ENCODE results near the gene PDK3. TPM values are rescaled to one million over a fixed set of nuclear protein-coding genes. Genes with fewer than 3 reads are reported as not detected.
A peak's percentile ranks its signal among the peaks of the same experiment; 100 is the strongest.

The PDK3 gene
- total RNA-seq, 1 donor from 2014 or later = 31.1 TPM

DNA sequence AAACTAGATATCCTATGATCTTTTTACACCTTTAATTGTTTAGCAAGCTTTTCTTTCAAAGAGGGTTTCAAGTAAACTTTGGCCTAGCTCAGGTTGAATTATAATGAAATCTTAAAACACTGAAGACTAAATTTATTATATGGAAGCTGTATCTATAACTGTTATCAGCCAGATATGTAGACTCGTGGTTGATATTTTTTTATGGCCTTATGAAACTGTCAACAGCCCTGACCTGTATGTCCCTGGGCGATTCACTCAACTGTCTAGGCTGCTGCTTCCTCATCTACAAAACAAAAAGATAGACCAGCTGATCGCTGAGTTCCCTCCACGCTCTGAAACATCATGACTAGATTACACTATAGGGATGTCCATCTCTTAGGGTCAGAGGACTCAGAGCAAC lies 21.2 kb upstream of the PDK3 start:
- no peaks in the 10 kb centered on the region for H3K27me3 ChIP-seq
- peak overlapping the region; percentile 48 for H3K27ac ChIP-seq
- H3K9me3 ChIP-seq = no peaks in the 10 kb centered on the region
- TF ChIP-seq, protein P1, sequence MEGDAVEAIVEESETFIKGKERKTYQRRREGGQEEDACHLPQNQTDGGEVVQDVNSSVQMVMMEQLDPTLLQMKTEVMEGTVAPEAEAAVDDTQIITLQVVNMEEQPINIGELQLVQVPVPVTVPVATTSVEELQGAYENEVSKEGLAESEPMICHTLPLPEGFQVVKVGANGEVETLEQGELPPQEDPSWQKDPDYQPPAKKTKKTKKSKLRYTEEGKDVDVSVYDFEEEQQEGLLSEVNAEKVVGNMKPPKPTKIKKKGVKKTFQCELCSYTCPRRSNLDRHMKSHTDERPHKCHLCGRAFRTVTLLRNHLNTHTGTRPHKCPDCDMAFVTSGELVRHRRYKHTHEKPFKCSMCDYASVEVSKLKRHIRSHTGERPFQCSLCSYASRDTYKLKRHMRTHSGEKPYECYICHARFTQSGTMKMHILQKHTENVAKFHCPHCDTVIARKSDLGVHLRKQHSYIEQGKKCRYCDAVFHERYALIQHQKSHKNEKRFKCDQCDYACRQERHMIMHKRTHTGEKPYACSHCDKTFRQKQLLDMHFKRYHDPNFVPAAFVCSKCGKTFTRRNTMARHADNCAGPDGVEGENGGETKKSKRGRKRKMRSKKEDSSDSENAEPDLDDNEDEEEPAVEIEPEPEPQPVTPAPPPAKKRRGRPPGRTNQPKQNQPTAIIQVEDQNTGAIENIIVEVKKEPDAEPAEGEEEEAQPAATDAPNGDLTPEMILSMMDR (IDR thresholded peaks at IDR 0.05) = no peak
- intact Hi-C loops (cut with DNase I) = no loop called here
- no peak for DNase-seq (ENCODE audit: low spot score in 2 of 2)
- peaks cover 0 to 8% of the 10 kb centered on the region in 2 donors for H3K4me1 ChIP-seq
- H3K4me3 ChIP-seq = no peak overlapping the region
- no peaks in the 10 kb centered on the region for H3K36me3 ChIP-seq

DNA sequence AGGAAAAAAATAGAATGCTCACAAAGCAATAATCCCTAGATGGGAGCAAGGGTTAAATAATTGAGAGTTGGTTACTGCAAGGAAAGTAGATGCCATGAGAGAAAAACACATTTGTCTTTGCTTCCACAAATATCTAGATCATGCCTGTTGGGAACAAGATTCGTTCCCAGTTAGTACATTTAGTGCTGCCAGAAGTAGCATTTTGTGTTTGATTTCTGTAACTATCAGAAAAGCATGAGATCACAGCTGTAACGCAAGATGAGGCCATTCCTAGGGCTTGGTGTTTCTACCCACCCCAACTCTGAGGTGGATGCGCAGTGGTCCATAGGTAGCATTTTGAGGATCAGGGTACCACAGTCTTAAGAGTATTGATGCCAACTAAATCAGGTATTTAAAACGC lies 20.4 kb upstream of the PDK3 start:
- TF ChIP-seq, protein P1 (IDR thresholded peaks at IDR 0.05) = no peak
- no peaks in the 10 kb centered on the region for H3K36me3 ChIP-seq
- no peaks in the 10 kb centered on the region for H3K27me3 ChIP-seq
- no peak for DNase-seq (ENCODE audit: low spot score in 2 of 2)
- intact Hi-C loops (cut with DNase I) = loop anchor here (5.0 kb wide), 1 partner anchor 47 kb away; no protein-coding TSS in a partner anchor
- H3K4me1 ChIP-seq = peaks cover 0 to 14% of the 10 kb centered on the region in 2 donors
- H3K9me3 ChIP-seq = no peaks in the 10 kb centered on the region
- H3K27ac ChIP-seq = peak overlapping the region; percentile 33 to 48
- no peak overlapping the region for H3K4me3 ChIP-seq

DNA sequence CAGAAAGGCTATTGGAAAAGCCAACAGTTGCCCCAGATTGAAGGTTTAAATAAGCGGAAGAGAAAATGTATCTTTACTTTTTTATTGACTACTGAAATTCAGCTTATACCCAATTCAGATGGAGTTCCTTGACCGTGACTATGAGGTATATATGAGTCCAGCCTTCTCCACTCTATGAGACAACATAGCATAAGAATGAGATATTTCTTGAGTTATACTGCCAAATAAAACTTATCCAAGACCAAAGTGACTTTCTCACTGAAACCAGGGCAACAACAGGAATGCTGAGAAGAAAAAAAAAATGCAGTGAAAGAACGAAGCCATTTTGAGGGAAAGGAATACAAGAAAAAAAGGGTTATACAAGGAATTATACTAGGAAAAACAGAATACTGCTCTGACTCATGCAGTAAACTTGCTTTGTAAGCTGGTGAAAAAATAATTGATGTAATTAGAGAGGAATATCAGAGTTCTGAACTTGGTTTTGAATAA lies 16.3 kb upstream of the PDK3 start:
- Histone ChIP-seq H3K9me3 (no peaks in the 10 kb centered on the region), H3K4me3 (no peak overlapping the region), H3K27ac (peak overlapping the region; percentile 76), H3K36me3 (no peaks in the 10 kb centered on the region), H3K4me1 (peaks cover 0 to 15% of the 10 kb centered on the region in 2 donors), H3K27me3 (no peaks in the 10 kb centered on the region)
- TF ChIP-seq, protein P1 (IDR thresholded peaks at IDR 0.05) = no peak
- DNase-seq (ENCODE audit: low spot score in 2 of 2) = no peak
- intact Hi-C loops (cut with DNase I) = loop anchor here (5.0 kb wide), 1 partner anchor 52 kb away; no protein-coding TSS in a partner anchor

DNA sequence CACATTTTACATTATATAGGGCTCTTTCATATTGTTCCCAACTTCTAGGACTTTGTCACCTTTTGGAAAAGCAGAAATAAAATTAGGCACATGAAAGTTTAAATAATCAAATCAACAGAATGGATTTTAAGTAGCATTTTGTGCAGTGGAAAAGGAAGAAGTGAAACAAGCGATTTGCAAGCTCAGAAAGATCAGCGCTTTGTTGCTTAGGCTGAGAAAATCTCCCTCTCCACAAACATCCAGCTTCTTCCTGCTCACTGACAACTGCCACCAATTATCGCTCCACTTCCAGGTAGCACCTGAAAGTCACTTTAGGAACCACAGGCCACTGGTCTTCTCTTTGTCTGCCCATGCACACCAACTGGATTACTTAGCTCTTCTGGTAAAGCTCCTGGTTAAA lies 2.0 kb upstream of the PDK3 start:
- Histone ChIP-seq H3K27ac (no peak overlapping the region), H3K4me3 (no peak overlapping the region), H3K36me3 (no peaks in the 10 kb centered on the region), H3K4me1 (peaks cover 0 to 4% of the 10 kb centered on the region in 2 donors), H3K9me3 (no peaks in the 10 kb centered on the region), H3K27me3 (no peaks in the 10 kb centered on the region)
- DNase-seq (ENCODE audit: low spot score in 2 of 2) = no peak
- intact Hi-C loops (cut with DNase I) = no loop called here
- TF ChIP-seq, protein P1 (IDR thresholded peaks at IDR 0.05) = no peak

DNA sequence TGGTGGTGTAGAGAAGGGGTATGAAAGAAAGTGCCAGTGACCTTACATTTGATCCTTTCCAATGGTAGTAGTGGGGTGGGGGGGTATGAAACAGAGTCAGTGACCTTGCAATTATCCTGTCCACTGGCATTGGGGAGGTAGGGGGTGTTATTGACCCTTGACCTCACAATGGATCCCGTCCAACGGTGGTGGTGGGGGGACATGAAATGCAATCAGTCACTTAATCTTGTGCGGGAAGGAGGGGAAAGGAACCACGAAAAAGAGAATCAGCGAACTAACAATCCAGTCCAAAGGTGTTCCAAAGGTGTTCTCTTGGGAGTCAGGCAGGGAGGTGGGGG lies 619 bp upstream of the PDK3 start:
- H3K4me3 ChIP-seq = peak overlapping the region; percentile 66 to 91
- peak overlapping the region; percentile 79 to 90 for H3K27ac ChIP-seq
- no peaks in the 10 kb centered on the region for H3K9me3 ChIP-seq
- no peaks in the 10 kb centered on the region for H3K27me3 ChIP-seq
- H3K36me3 ChIP-seq = no peaks in the 10 kb centered on the region
- peaks cover 0 to 4% of the 10 kb centered on the region in 2 donors for H3K4me1 ChIP-seq
- DNase-seq (ENCODE audit: low spot score in 2 of 2) = no peak
- intact Hi-C loops (cut with DNase I) = loop anchor here (2.0 kb wide), 1 partner anchor 14 kb away; no protein-coding TSS in a partner anchor
- TF ChIP-seq, protein P1 (IDR thresholded peaks at IDR 0.05) = no peak

DNA sequence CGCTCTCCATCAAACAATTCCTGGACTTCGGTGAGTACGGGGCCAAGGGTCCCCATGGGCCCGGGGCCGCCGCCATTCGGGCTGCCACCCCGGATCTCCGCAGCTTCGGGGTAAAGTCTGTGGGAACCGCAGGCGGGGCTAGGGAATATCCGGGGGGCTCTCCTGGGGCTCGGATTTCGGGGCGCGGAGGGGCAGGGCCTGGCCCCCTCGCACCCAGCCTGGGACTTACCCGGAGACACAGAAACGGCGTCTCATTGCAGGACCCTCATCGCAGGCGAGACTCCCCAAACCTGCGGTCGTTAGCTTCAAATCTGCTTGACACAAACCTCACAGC lies 413 bp downstream of the PDK3 start:
- intact Hi-C loops (cut with DNase I) = loop anchor here (2.0 kb wide), 1 partner anchor 15 kb away; no protein-coding TSS in a partner anchor

More for the DNA sequence above, 413 bp downstream of the PDK3 start:
- Histone ChIP-seq H3K27ac (peak overlapping the region; percentile 87 to 90), H3K4me3 (peak overlapping the region; percentile 66 to 91), H3K27me3 (no peaks in the 10 kb centered on the region), H3K36me3 (no peaks in the 10 kb centered on the region), H3K9me3 (no peaks in the 10 kb centered on the region), H3K4me1 (peaks cover 0 to 4% of the 10 kb centered on the region in 2 donors)
- TF ChIP-seq, protein P1 (IDR thresholded peaks at IDR 0.05) = no peak
- DNase-seq (ENCODE audit: low spot score in 2 of 2) = no peak

Data from ascending aorta (tissue), 2 donors.